Measurements from ENCODE around the gene KRTAP4-2.

GRCh38 chr17:41131979-41132378, 46.0 kb downstream of the KRTAP4-2 start:
- no peak for TF ChIP-seq POLR2AphosphoS5 (IDR thresholded peaks at IDR 0.05)
- TF ChIP-seq CTCF (IDR thresholded peaks at IDR 0.05): no peak
